Upper lobe of left lung (tissue), 4 donors: Measurements from ENCODE around the gene HAGHL.

Experiments used
- POLR2A ChIP-seq, 4 donors: fragments of 450-650 bp; IDR thresholded peaks; one replicate each; pipeline ENCODE4 v1.5.1; 2016 to 2017; ENCODE audit warnings: antibody characterized with exemption in 4 of 4, mild to moderate bottlenecking in 2 of 4
- TF ChIP-seq, protein P1 (sequence below), 6 experiments: fragments of 450-650 bp in 4 of 6; fragments of 200-600 bp in 2 of 6; sonication (generic) in 2 of 6; IDR thresholded peaks; one replicate each; pipeline ENCODE4 v1.5.1; 2016 to 2019; ENCODE audit warnings: antibody characterized with exemption in 6 of 6

DNA sequence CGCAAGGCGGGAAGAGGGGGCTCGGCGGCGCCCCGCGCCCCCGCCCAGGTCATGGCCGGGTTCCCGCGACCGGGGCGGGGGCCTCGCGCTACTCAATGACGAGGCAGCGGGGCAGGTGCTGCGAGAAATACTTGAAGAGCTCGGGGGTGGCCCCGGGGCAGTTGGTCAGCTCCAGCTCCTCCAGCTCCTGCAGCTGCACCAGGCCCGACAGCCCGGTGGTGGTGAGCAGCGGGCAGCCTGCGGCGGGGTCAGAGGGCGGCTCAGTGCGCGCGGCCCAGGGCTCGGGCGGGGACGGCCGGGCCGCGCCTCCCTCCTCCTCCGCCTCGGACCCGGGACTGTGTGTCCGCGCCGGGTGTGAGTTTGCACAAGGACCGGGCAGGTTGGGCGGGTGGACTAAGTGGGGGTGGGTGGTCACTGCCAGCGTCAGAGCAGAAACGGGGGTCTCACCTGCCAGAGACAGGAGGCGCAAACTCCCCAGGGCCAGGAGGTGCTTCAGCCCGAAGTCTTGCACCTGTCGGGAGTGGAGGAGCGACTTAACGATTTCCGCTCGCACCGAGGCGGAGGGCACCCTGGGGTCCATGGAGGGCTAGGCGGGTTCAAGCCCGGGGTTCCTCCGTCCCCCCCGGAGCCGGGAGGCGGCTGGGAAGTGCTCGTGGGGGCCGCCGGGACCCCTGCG, 32.6 kb upstream of the HAGHL start:
- TF ChIP-seq, protein P1, sequence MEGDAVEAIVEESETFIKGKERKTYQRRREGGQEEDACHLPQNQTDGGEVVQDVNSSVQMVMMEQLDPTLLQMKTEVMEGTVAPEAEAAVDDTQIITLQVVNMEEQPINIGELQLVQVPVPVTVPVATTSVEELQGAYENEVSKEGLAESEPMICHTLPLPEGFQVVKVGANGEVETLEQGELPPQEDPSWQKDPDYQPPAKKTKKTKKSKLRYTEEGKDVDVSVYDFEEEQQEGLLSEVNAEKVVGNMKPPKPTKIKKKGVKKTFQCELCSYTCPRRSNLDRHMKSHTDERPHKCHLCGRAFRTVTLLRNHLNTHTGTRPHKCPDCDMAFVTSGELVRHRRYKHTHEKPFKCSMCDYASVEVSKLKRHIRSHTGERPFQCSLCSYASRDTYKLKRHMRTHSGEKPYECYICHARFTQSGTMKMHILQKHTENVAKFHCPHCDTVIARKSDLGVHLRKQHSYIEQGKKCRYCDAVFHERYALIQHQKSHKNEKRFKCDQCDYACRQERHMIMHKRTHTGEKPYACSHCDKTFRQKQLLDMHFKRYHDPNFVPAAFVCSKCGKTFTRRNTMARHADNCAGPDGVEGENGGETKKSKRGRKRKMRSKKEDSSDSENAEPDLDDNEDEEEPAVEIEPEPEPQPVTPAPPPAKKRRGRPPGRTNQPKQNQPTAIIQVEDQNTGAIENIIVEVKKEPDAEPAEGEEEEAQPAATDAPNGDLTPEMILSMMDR (IDR thresholded peaks at IDR 0.05) = no peak
- TF ChIP-seq POLR2A (IDR thresholded peaks at IDR 0.05) = no peak
